ENCODE measurements around the gene FAIM2. TPM values are rescaled to one million over a fixed set of nuclear protein-coding genes. Genes with fewer than 3 reads are reported as not detected.
"Not testable (repeated sequence)": the region's sequence is repeated elsewhere in the genome, so short reads cannot be mapped to it uniquely, and the experiment has no call there.

Gene FAIM2
- total RNA-seq, 4 donors from 2014 or later, result 0.13 to 1.1 TPM; not detected in 2

- Histone ChIP-seq H3K27me3 (no peaks in the 10 kb centered on the region), H3K27ac (no peak overlapping the region), H3K4me3 (no peak overlapping the region), H3K4me1 (peaks cover 10 to 19% of the 10 kb centered on the region in 2 donors), H3K36me3 (no peaks in the 10 kb centered on the region), H3K9me3 (no peaks in the 10 kb centered on the region)
- TF ChIP-seq CTCF (IDR thresholded peaks at IDR 0.05 in 4 of 5, conservative IDR thresholded peaks at IDR 0.05 in 1 of 5) (no peak), POLR2A (IDR thresholded peaks at IDR 0.05) (no peak)
- in situ Hi-C loops (cut with MboI; ENCODE audit: low sequenced_read_pairs in 4 of 4), result no loop called here
- DNase-seq, result no peak
- intact Hi-C loops (cut with DNase I; ENCODE audit: low total_unique reads), result loop anchor here (10.0 kb wide), 2 partner anchors 100 to 190 kb away; partner anchors contain the start of genes AQP5 and ASIC1
- no peak for ATAC-seq
These were observed 38.5 kb downstream of the FAIM2 start for GRCh38 chr12:49865109-49865781.

- Histone ChIP-seq H3K4me1 (peaks cover 10 to 19% of the 10 kb centered on the region in 2 donors), H3K27me3 (no peaks in the 10 kb centered on the region), H3K4me3 (no peak overlapping the region), H3K9me3 (no peaks in the 10 kb centered on the region), H3K36me3 (no peaks in the 10 kb centered on the region), H3K27ac (no peak overlapping the region)
- in situ Hi-C loops (cut with MboI; ENCODE audit: low sequenced_read_pairs in 4 of 4) (no loop called here), intact Hi-C loops (cut with DNase I; ENCODE audit: low total_unique reads) (loop anchor here (10.0 kb wide), 2 partner anchors 100 to 190 kb away; partner anchors contain the start of genes AQP5 and ASIC1)
- TF ChIP-seq POLR2A (IDR thresholded peaks at IDR 0.05) (no peak), CTCF (IDR thresholded peaks at IDR 0.05 in 4 of 5, conservative IDR thresholded peaks at IDR 0.05 in 1 of 5) (no peak)
- ATAC-seq, result no peak
- DNase-seq, result no peak
These were observed 39.0 kb downstream of the FAIM2 start for GRCh38 chr12:49864798-49865090.

GRCh38 chr12:49863946-49864797 lies 39.5 kb downstream of the FAIM2 start:
- Histone ChIP-seq H3K9me3 (no peaks in the 10 kb centered on the region), H3K27ac (no peak overlapping the region), H3K27me3 (no peaks in the 10 kb centered on the region), H3K4me1 (peaks cover 10 to 19% of the 10 kb centered on the region in 2 donors), H3K4me3 (no peak overlapping the region), H3K36me3 (no peaks in the 10 kb centered on the region)
- TF ChIP-seq CTCF (IDR thresholded peaks at IDR 0.05 in 4 of 5, conservative IDR thresholded peaks at IDR 0.05 in 1 of 5) (no peak), POLR2A (IDR thresholded peaks at IDR 0.05) (no peak)
- DNase-seq (no peak), ATAC-seq (no peak)
- intact Hi-C loops (cut with DNase I; ENCODE audit: low total_unique reads) (loop anchor here (10.0 kb wide), 2 partner anchors 101 to 191 kb away; partner anchors contain the start of genes AQP5 and ASIC1), in situ Hi-C loops (cut with MboI; ENCODE audit: low sequenced_read_pairs in 4 of 4) (no loop called here)

DNA sequence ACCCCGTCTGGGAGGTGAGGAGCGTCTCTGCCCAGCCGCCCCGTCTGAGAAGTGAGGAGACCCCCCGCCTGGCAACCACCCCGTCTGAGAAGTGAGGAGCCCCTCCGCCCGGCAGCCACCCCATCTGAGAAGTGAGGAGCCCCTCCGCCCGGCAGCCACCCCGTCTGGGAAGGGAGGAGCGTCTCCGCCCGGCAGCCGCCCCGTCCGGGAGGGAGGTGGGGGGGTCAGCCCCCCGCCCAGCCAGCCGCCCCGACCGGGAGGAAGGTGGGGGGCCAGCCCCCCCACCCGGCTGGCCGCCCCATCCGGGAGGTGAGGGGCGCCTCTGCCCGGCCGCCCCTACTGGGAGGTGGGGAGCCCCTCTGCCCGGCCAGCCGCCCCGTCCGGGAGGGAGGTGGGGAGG lies 42.8 kb downstream of the FAIM2 start:
- in situ Hi-C loops (cut with MboI; ENCODE audit: low sequenced_read_pairs in 4 of 4); H3K9me3 ChIP-seq; DNase-seq; H3K27ac ChIP-seq; ATAC-seq; H3K4me3 ChIP-seq; H3K27me3 ChIP-seq; H3K4me1 ChIP-seq; H3K36me3 ChIP-seq: not testable (repeated sequence)
- intact Hi-C loops (cut with DNase I; ENCODE audit: low total_unique reads), result loop anchor here (10.0 kb wide), 2 partner anchors 104 to 194 kb away; partner anchors contain the start of genes AQP5 and ASIC1

DNA sequence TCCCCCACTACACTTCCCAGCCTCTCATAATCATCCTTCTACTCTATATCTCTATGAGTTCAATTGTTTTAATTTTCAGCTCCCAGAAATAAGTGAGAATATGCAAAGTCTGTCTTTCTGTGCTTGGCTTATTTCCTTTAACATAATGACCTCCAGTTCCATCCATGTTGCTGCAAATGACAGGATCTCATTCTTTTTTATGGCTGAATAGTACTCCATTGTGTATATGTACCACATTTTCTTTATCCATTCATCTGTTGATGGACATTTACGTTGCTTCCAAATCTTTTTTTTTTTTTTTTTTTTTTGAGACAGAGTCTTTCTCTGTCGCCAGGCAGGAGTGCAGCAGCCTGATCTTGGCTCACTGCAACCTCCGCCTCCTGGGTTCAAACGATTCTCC lies 47.8 kb downstream of the FAIM2 start:
- H3K4me3 ChIP-seq; H3K4me1 ChIP-seq; H3K9me3 ChIP-seq; H3K27me3 ChIP-seq; H3K27ac ChIP-seq; in situ Hi-C loops (cut with MboI; ENCODE audit: low sequenced_read_pairs in 4 of 4); H3K36me3 ChIP-seq; intact Hi-C loops (cut with DNase I; ENCODE audit: low total_unique reads); ATAC-seq; DNase-seq: not testable (repeated sequence)
